SH-SY5Y (cell line): ENCODE results near the gene IFNL1.

Source experiments
- GATA2 ChIP-seq: IDR thresholded peaks from 2 replicates; pipeline ENCODE4 v1.6.1; 2011; ENCODE audit warnings: mild to moderate bottlenecking, low read depth, low read length
- GATA3 ChIP-seq: IDR thresholded peaks from 2 replicates; pipeline ENCODE4 v1.6.1; 2011; ENCODE audit warnings: low read depth, mild to moderate bottlenecking, low read length, moderate library complexity

- no peak for TF ChIP-seq GATA2
- TF ChIP-seq GATA3 = no peak
Observed at GRCh38 chr19:39327363-39328045, 31.3 kb downstream of the IFNL1 start.
